HG03196 (cell line): ENCODE results near the gene TEX22.
A peak's percentile ranks its signal among the peaks of the same experiment; 100 is the strongest.
"Not testable (repeated sequence)": the region's sequence is repeated elsewhere in the genome, so short reads cannot be mapped to it uniquely, and the experiment has no call there.

Source experiments
- ATAC-seq: cut with Tn5 transposase; IDR thresholded peaks from one replicate; pipeline ENCODE4 v1.9.1; 2021; ENCODE audit not compliant: unreplicated experiment

Gene TEX22, protein sequence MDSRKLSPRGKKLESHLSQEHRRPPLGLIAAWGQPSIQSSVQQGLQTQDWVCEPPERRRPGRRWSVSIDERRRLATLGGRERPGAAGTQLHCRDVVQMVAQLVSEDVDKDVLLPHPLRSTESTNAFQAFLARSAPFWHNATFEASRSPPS

DNA sequence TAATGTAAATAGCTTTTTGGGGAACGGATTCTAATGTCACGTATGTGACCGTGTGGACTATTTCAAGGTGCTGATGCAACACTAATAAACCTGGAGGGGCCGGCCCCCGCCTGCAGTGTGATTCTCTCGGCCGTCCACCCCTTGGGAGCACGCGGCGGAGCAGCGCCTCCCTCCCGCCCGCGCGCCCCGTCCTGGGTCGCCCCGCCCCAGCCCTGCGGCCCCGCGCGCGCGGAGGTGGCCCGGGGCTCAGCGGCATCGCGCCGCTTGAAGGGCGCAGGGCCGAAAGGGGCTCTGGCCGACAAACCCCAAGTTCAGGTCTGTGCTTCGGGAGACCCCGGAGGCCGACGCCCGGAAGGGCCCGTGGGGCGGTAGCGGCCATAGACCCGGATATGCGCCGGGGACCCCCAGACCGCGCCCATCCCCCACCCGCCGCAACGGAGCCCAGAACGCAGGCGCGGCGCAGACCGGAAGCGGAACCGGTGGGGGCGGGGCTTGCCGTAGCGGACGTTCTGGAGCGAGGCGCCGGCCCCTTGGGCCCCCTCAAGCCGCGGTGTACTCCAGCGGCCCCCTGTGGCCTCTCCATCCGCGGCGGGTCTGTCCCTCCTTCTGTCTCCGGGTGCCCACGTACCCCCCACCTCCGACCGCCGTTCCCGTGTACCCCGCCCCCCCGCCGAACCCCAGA lies at the start of gene TEX22:
TSS of gene TEX22 (plus strand) at position 495 of the 682 bp plus-strand sequence. CDS start 803 bp downstream, outside the sequence.
- ATAC-seq: peak; percentile 53

DNA sequence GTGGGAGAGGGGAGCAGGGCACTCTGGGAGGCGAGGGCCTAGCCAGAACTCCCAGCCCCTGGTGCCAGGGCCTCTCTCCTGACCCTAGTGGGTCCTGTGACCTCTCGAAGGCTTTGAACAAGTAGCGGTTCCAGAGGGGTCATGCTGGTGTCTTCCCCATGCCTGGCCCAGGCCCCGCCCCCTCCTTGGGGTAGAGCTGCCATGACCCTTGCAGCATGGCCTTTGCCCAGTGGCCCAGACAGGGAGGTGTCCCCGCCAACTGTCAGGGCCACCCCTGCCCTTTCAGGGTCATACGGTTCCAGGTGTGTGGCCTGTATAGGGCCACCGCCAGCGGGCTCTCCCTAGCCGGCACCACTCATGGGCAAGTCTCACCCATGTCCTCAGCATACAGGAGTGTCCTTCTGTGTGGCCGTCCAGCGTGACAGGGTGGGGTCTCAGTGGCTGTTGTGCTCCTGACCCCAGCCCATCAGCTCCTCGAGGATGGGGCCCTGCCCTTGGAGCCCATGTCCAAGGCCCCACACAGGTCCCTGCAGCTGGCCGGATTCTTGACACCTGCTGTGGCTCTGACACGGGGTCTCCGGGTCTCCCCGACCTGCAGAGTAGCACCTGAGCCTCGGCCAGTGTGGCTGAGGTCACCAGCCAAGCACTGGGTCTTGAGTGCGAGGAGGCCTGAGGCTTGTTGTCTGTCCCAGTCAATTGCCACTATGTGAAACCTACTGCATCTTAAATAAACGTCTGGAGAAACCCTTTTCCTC lies 49.2 kb upstream of the TEX22 start:
- ATAC-seq: no peak

DNA sequence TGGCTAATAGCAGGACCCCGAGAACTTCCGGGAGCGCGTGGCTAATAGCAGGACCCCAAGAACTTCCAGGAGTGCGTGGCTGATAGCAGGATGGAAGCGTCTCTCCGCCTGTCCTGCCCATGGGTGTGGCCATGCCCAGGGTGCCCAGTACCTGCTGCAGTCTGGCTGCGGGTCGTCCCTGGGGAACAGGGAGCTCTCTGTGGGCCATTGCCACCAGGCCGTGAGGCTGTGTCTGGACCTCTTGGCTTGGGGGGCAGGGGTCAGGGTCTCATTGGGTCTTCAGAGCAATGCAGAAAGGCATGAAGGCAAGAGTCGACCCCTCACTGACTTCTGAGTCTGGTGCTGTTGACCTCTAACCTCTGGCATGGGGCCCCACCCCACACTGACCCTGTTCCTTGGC lies 48.3 kb upstream of the TEX22 start:
- ATAC-seq: no peak

DNA sequence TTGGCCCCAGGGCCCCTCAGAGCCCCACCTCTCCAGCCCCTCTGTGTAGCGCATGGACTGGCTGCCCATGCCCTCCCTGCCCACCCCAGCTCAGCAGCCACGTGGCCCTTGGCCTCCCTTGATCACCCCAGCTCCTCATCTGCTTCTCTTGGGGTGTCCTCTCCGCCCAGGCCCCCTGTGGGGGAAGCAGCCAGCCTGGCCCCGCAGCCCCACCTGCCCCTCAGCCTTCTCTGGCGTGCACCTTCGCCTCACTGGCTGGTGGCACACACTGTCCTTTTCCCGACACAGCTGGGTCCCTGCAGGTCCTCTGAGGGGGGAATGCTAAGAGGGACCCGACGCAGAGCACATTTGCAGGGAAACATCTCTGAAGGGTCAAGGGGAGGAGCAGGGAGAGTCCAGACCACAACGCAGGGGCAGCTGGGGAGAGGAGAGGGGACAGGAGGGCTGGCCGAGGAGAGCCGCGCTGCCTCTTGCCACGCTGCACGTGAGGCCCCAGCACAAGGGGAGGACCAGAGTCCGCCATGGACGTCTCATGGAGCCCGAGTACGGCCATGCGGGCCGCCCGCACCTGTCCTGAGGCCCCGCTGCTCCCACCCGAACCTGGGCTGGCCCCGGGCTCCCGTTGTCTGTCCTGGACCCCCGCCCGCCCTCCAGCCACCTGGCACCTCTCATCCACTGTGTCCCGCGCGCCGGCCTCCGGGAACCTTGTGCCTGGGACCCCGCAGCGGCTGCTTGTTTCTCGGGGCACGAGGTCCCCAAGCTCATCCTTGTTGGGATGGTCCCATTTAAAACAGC lies 47.7 kb upstream of the TEX22 start:
- no peak for ATAC-seq

DNA sequence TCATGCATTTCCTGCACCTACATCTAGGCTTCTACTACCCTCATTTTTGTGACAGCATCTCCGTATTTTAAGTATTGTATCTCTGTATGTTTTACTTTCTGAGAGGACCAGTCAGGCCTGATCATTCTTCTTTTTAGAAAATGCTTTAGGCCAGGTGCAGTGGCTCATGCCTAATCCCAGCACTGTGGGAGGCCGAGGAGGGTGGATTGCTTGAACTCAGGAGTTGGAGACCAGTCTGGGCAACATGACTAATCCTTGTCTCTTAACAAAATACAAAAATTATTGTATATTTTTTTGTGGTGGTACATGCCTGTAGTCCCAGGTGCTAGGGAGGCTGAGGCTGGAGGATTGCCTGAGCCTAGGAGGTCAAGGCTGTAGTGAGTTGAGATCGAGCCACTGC lies 46.9 kb upstream of the TEX22 start:
- no peak for ATAC-seq

DNA sequence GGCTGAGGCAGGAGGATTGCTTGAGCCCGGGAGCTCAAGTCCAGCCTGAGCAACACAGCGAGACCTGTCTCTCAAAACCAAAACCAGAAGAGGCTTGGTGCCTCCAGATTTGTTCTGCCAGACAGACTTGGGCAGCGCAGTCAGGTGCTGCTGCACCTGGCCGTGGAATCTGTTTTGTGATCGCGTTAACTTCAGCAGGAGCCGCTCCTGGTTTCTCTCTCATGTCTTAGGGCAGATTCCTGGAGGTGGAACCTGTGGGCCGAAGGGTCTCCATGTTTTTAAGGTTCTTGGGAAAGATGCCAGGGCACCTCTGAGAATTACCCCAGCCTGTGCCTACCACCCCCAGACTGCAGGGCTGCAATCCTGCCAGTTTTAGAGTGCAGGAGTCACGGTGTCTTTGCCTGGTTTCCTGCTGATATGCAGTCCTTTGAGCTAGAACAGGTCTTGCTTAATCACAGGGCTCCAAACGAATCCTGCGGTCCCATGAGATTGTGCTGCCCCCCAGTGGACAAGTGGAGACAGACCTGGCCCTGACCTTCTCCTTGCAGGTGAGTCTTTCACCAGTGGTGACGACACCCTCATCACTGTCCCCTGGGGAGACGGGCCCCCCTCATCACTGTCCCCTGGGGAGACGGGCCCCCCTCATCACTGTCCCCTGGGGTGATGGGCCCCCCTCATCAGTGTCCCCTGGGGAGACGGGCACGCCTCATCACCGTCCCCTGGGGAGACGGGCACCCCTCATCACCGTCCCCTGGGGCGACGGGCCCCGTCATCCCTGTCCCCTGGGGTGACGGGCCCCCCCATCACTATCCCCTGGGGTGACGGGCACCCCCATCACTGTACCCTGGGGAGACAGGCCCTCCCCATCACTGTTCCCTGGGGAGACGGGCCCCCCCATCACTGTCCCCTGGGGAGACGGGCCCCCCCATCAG lies 46.2 kb upstream of the TEX22 start:
- ATAC-seq: peak; percentile 47

DNA sequence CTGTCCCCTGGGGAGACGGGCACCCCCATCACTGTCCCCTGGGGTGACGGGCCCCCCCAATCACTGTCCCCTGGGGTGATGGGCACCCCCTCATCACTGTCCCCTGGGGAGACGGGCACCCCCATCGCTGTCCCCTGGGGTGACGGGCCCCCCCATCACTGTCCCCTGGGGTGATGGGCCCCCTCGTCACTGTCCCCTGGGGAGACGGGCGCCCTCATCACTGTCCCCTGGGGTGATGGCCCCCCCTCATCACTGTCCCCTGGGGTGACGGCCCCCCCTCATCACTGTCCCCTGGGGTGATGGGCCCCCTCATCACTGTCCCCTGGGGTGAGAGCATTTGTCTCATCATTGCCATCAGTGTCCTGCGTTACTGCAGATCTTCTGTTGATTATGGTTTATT lies 45.2 kb upstream of the TEX22 start:
- ATAC-seq: no peak

DNA sequence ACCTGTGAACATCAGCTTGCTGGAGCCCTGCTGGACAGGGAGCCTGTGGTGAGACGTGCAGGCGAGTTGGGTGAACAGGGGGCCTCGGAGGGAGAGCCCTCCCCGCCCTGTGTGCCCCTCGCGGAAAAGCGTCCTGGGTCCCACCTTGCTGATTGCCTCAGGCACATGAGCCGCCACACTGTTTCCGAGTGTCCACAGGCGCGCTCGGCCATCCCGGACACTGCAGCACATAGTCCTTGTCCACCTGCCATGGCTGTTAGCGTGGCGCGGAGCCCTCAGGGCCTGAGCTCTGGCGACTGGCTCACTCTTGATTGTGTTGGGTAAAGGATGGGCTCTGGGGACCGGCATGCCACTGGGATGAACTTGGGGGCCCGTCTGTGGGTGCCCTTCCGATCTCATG lies 43.8 kb upstream of the TEX22 start:
- ATAC-seq: no peak

DNA sequence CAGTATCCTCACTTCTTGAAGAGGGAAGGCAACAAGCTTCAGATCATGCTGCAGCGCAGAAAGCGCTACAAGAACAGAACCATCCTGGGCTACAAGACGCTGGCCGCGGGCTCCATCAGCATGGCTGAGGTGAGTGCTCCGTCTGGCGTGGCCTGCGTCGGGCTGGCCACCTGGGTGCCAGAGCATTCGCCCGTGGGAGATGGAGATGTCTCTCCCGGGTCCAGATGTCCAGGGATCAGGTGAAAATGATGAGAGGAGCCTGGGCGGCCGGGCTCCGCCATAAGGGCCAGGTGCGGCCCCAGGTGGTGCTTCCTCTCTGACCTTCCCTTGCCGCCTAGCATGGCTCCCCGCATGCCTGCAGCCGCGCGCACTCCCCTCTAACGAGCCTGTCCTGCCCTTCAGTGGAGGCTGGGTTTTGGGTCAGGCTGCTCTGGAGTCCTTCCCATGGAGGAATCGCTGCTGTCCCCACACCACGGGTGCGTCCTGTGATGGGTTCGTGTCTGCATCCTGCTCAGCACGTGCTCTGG lies 43.2 kb upstream of the TEX22 start:
- no peak for ATAC-seq

DNA sequence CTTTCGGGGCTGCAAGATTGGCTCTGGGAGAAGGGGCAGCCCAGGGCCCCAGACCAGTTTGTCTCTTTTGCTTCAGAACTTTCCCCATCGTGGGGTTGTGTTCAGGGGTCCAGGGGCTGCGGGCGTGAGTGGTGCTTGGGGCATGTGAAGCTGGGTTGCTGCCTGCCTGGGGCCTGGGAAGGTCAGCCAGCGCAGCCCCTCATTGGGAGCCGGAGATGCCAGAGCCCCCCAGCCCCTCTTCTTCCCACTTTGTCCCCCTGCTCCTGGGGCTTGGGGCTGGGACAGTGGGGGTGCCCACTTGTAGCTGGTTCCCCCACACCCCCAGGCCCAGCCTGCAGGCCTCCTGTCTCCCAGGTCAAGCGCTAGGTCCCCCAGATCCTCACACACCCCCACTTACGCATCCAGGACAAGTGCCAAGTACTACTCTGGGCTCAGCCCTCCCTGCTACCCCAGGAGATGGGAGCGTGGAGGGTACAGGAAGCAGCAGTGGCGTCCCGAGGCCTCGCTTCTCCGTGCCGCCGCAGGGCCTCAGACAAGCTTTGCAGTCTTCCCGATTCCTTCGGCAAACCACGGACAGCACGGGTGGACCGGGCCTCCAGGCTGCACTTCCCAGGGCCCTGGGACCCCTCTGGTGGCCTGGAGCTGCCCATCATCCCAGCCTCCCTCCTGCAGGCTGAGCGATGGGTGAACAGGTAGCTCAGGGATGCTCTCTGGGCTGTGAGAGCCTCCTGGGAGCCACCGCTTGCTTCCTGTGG lies 42.3 kb upstream of the TEX22 start:
- ATAC-seq: no peak

DNA sequence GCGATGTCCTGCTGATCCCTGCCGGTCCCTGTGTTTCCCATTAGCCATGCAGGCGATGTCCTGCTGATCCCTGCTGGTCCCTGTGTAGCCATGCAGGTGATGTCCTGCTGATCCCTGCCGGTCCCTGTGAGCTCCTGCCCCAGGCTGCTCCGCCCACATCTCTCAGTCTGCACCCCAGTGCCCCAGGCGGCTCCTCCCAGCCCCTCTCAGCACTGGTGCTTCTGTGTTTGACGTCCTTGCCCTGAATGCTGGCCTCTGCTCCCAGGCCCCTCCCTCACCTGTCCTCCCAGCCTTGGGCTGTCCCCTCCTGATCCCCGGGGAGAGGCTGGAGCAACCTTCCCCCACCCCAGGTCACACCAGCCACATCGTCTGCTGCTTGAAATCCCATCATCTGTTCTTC lies 41.4 kb upstream of the TEX22 start:
- ATAC-seq: no peak

DNA sequence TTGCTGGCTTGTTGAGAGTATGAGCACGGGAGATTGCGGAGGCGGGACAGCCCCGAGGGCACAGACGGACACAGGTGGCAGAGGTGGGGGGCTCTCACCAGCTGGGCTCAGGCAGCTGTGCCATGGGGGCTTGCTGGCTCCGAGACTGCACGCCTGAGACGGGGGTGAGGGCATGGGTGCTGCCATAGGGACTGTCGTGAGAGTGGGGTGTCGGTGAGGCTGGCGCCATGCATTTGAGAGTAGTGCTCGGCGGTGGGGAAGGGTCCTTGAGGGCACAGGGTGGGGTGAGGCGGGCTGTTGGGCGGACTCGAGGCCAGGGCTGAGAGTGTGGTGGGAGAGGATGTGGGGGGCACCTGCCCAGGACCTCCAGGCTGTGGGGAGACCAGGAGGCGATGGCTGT lies 40.7 kb upstream of the TEX22 start:
- no peak for ATAC-seq

DNA sequence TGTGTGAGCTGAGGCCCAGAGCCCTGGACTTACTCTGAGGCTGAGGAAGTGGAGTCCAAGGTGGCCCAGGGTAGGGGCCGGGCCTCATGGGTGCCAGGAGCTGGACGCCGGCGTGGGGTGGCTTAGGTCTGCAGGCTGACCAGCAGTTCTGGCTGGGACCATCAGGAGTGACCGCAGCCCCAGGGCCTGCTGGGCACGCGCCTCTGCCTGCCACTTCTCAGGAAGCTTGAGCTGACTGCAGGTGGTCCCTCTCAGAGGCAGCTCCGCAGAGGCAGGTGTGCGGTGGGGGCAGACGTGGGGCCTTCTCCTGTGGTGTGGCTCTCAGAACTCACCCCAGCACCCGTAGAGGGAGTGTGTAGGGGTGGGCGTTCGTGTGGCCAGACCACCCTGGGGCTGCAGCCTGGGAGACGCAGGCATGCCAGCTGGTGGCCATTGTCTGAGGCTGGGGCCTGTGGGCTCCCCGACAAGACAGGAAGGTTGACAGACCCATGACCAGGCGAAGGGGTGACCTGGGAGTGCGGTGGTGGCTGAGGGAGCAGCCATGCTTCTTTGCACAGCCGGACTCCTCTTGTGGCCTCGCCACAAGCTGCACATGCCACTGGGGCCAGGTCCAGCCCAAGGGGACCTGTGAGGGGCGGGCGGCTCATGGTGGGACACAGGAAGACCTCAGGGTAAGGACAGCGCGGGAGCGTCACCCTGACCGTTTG lies 40.0 kb upstream of the TEX22 start:
- ATAC-seq: no peak

DNA sequence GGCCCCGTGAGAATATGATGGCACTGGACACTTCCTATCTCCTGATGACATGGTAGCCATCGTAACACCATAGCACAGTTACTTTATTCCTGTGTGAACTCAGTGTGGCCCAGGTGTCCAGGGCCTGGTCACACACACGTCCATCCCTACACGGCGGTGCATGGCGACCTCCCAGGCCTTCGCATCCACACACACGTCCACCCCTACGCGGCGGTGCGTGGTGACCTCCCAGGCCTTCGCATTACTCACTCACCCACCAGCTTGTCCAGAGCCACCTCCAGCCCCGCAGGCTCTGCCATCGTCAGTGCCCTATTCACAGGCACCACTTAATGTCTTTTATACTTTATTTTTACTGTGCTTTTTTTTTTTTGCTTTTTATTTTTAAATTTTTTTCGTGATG lies 39.4 kb upstream of the TEX22 start:
- ATAC-seq: no peak

DNA sequence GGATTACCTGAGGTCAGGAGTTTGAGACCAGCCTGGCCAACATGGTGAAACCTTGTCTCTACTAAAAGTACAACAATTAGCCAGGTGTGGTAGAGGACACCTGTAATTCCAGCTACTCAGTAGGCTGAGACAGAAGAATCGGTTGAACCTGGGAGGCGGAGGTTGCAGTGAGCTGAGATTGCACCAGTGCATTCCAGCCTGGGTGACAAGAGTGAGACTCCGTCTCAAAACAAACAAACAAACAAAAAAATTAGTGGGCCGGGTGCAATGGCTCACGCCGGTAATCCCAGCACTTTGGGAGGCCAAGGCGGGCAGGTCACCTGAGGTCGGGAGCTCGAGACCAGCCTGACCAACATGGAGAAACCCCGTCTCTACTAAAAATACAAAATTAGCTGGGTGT lies 36.9 kb upstream of the TEX22 start:
- ATAC-seq: not testable (repeated sequence)

DNA sequence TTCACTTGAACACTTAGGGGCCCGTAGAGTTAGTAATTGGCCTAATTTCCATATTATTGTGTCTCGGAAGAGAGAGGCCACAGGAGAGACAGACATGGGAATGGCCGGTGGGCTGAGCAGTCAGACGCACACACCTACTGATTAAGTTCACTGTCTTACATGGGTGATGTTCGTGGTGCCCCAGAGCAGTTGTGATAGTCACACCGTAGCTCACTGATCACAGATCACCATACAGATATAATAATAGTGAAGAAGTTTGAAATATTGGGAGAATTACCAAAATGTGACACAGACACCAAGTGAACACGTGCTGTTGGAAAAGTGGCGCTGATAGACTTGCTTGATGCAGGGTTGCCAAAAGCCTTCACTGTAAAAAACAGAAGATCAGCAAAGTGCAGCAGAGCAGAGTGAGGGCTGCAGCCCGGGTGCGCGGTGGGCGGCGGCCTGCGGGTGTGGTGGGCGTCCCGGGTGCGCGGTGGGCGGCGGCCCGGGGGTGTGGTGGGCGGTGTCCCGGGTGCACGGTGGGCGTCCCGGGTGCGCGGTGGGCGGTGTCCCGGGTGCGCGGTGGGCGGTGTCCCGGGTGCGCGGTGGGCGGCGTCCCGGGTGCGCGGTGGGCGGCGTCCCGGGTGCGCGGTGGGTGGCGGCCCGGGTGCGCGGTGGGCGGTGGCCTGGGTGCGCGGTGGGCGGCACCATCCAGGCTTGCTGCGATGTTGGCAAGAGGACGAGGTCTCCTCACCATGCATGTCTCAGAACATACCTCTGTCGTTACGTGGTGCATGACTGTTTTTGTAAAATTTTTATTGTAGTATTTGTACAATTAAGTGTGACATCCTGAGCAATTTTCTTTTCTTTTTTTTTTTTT lies 34.3 kb upstream of the TEX22 start:
- no peak for ATAC-seq

DNA sequence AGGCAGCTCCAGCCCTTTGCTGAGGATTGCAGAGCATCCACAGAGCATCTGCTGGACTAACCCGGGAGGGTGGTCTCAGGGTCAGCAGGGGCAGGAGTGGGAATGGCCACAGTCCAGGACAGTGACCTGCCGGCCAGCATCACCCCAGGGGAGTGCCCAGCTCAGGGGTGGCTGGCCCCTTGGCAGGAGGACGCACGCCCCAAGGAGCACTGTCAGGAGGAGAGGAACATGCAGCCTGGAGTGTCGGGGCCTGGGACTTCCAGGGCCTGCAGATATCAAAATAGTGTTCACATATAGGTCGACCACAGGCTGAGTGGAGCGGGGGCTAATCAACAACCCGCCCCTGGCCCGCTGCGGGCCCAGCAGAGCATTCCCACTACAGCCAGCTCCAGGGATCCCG lies 33.2 kb upstream of the TEX22 start:
- ATAC-seq: no peak

DNA sequence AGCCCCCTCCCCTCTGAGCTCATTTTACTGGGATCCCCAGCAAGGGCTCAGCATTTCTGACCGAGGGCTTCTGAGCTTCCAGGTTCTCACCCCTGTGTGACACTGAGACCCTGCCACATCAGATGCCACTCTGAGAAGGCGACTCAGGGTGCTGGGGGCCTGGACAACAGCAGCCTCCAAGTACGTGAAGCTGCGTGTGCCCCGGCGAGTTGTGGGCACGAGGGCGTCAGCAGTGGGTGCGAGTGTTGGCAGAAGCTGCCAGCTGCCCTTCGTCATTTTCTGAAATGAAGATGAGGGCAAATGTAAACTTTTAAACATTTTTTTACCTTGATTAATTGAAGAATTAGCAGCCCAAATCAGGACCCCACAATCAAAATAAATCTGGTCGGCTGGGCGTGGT lies 32.7 kb upstream of the TEX22 start:
- no peak for ATAC-seq
